Bronchial epithelial cell (primary cell): Measurements from ENCODE around the gene RUNX1. TPM values are rescaled to one million over a fixed set of nuclear protein-coding genes. Genes with fewer than 3 reads are reported as not detected.

Experiments used
- DNase-seq: peaks from one replicate; pipeline ENCODE4 v3.0.0-alpha.2; 2010; ENCODE audit warnings: low read depth
- FAIRE-seq: peaks from 2 replicates; lab custom pipeline; 2011; peaks lifted over from hg19 to GRCh38; lab: Jason Lieb, UNC
- H3K27me3 ChIP-seq: 2 replicates; pipeline ENCODE4 v1.5.1; 2011; ENCODE audit warnings: low read length; ENCODE audit not compliant: control insufficient read depth, insufficient read depth
- H3K36me3 ChIP-seq: 2 replicates; pipeline ENCODE4 v1.5.1; 2011; ENCODE audit warnings: low read length; ENCODE audit not compliant: control insufficient read depth, insufficient read depth
- H3K4me3 ChIP-seq: 2 replicates; pipeline ENCODE4 v1.5.1; 2011; ENCODE audit warnings: mild to moderate bottlenecking, low read depth, low read length, control low read depth
- CTCF ChIP-seq: IDR thresholded peaks from 2 replicates; pipeline ENCODE4 v1.5.1; 2011; ENCODE audit warnings: mild to moderate bottlenecking, moderate library complexity, low read length, control low read depth, inconsistent platforms; ENCODE audit not compliant: insufficient read depth, severe bottlenecking
- total RNA-seq: library from RNA; depleted of rRNA; stranded (reverse); fragments of >200 nt; gene quantifications from 2 replicates; pipeline ENCODE4 v1.2.1, GENCODE V29; 2014

Gene RUNX1
- total RNA-seq, 1 donor from 2014 or later, result 11.8 TPM

- no peak overlapping the region for H3K4me3 ChIP-seq
- no peaks in the 10 kb centered on the region for H3K27me3 ChIP-seq
- no peak for TF ChIP-seq CTCF
- FAIRE-seq (no peak), DNase-seq (no peak)
- peaks cover 12% of the 10 kb centered on the region for H3K36me3 ChIP-seq
Measured at GRCh38 chr21:34794686-34795085, 254.4 kb downstream of the RUNX1 start.

GRCh38 chr21:34793471-34793870 is 255.6 kb downstream of the RUNX1 start:
- no peak for TF ChIP-seq CTCF
- H3K27me3 ChIP-seq, result no peaks in the 10 kb centered on the region
- no peak for FAIRE-seq
- DNase-seq, result no peak
- H3K36me3 ChIP-seq, result peaks cover 10% of the 10 kb centered on the region
- no peak overlapping the region for H3K4me3 ChIP-seq

GRCh38 chr21:34792504-34793089 is 256.5 kb downstream of the RUNX1 start:
- Histone ChIP-seq H3K36me3 (peaks cover 10% of the 10 kb centered on the region), H3K27me3 (no peaks in the 10 kb centered on the region), H3K4me3 (no peak overlapping the region)
- FAIRE-seq (no peak), DNase-seq (no peak)
- TF ChIP-seq CTCF, result no peak

GRCh38 chr21:34791776-34792503 is 257.2 kb downstream of the RUNX1 start:
- no peak for DNase-seq
- H3K4me3 ChIP-seq, result no peak overlapping the region
- no peak for TF ChIP-seq CTCF
- no peak for FAIRE-seq
- no peaks in the 10 kb centered on the region for H3K27me3 ChIP-seq
- peaks cover 8% of the 10 kb centered on the region for H3K36me3 ChIP-seq

GRCh38 chr21:34790834-34791233 is 258.3 kb downstream of the RUNX1 start:
- FAIRE-seq (no peak), DNase-seq (no peak)
- TF ChIP-seq CTCF, result no peak
- no peaks in the 10 kb centered on the region for H3K27me3 ChIP-seq
- H3K4me3 ChIP-seq, result no peak overlapping the region
- peaks cover 8% of the 10 kb centered on the region for H3K36me3 ChIP-seq
